ENCODE measurements around the gene RAB34. TPM values are rescaled to one million over a fixed set of nuclear protein-coding genes. Genes with fewer than 3 reads are reported as not detected.

RAB34 gene, protein sequence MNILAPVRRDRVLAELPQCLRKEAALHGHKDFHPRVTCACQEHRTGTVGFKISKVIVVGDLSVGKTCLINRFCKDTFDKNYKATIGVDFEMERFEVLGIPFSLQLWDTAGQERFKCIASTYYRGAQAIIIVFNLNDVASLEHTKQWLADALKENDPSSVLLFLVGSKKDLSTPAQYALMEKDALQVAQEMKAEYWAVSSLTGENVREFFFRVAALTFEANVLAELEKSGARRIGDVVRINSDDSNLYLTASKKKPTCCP
- total RNA-seq (2014; rRNA removed; shearing (Covaris generic)) = 0.97 TPM in 1 of 2 replicates, not detected in the other

DNA sequence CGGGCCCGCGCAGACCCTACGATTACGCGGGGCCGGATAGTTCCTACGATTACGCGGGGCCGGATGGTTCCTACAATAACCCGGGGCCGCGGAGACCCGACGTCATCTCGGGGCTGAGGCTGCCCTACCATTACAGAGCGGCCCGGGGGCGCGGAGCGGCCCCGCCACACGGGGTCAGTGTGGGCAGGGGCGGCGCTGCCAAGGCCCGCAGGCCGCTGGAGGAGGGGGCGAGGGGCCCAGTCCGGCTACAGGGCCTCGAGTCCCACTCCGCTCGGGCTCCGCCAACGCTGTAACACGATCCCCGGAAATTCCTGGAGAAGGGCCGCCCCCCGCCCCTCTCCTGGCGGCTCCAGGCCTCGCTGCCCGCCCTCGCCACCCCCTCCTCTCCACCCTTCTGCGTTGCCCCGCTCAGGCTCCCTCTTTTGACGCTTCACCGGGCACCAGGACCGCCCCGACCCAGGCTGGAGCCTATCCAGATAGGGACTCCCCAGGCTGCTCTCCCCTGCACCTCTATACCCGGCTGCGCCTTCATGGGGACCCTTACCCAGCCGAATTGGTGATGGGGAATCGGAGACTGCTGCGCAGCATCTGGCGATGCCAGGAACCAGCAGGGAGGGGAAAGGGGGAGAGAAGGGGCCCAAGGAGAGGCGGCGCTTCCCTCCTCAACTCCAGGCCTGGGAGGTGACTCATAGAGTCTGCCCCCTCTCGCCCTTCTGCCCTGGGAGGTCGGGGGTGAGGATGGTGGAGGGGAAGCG, at the start of gene RAB34:
Gene RAB34, minus strand, starts transcription at position 291 of the 755 bp plus-strand sequence. CDS start 602 bp downstream, outside the sequence.
- no peak for DNase-seq (ENCODE audit: low spot score)

- DNase-seq (ENCODE audit: low spot score) = no peak
These were observed 47.4 kb upstream of the RAB34 start for GRCh38 chr17:28765038-28765437.

GRCh38 chr17:28763804-28764266, 46.2 kb upstream of the RAB34 start:
- peak; percentile 89 for DNase-seq (ENCODE audit: low spot score)

DNA sequence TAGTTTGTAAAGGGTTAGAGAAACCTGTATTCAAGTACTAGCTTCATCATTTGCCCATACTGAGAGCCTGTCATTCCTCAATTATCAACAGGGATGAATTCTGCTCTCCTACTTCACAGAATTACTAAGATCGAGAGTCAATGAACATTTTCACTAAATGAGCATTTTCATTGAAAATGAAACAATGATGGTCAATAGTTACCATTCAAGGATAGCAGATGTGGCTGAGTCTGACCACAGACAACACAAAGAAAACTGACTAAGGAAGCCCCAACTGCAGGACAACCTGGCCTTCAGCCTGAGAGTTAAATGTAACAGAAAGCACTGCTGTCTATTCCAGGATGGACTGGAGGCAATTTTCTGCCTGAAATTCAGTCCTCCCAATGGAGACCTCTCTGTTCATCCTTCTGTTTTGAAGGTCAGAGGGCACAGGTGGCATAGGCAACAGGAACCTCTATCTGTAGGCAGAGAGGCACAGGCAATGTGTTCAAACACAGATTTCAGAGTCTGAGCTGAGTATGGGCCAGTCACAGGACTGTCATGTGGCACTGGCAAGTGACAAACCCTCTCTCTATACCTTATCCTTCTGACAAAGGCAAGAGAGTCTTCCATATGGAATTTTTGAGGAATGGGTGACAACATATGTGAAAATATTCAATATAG, 45.6 kb upstream of the RAB34 start:
- no peak for DNase-seq (ENCODE audit: low spot score)

GRCh38 chr17:28760601-28761562, 43.2 kb upstream of the RAB34 start:
- peak; percentile 69 for DNase-seq (ENCODE audit: low spot score)

DNA sequence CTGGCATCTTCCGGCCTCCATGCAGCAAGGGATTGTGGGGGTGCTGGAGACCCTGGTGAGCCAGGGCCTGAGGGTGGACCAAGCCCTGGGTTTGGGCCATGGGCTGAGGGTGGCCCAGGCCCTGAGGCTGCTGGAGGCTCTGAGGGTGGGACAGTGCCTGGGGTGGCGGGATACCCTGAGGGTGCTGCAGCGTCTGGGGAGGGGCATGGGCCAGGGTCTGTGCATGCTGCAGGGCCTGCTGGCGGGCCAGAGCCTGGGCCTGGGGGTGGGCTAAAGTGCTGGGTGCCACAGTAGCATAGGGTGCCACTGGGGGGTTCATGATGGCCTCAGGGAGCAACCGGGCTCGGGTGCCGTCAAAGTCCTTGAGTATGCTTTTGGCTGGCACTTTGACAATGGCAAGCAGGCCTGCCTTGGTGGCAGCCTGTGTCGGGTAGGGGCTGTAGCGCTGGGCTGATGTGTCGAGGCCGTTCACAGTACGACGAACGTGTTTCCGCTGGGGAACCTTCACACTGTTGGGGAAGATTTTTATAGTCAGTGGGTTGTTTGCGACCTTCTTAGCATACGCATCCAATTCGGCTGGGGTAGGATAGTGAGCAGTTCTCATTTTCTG, 41.7 kb upstream of the RAB34 start:
- no peak for DNase-seq (ENCODE audit: low spot score)

DNA sequence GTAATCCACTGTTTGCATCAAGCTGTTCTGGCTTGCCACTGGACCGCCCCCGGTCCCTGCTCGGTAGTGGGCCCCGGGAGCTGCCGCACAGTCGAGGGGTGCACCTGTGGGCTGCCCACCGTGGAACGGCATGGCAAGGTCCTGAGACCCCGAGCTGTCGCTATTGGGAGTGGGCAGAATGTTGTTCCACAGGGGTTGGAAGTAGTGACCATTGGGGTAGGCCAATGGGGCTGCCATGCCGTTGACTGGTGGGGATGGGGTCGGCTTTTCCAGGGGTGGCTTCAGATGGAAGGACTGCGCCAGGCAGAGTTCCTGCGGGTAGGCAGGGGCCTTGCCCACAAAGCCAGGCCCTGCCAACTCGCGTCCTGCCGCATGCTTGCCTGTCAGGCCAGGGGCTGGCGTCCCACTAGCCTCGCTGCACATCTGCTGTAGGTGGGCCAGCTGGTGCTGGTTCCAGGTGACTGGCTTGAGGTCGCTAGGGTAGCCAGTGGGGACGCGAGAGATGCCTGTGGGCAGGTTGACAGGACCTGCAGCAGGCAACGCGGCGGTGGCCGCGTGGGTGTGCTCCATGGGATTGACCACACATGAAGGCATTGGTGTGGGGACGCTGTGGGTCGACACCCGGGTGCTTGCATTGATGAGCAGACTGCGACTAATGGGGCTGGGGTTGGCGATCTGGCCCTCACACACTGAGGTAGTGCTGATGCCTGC, 40.9 kb upstream of the RAB34 start:
- DNase-seq (ENCODE audit: low spot score) = no peak

- no peak for DNase-seq (ENCODE audit: low spot score)
These were observed 38.6 kb upstream of the RAB34 start for GRCh38 chr17:28756049-28756804.

DNA sequence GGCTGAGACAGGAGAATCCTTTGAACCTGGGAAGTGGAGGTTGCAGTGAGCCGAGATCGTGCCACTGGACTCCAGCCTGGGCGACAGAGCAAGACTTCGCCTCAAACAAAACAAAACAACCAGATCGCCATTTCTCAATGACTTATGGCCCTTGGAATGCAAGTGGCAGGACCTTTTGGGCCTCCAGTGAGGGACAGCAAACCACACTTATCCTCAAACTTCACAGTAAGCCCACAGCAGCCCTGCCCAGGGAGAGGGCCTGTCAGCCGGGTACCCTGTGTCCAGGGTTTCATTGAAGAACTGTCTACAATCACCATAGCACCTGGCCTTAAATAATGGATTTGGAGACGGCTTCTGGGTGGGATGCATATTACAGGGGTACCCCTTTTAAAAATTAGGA, 37.8 kb upstream of the RAB34 start:
- no peak for DNase-seq (ENCODE audit: low spot score)

- no peak for DNase-seq (ENCODE audit: low spot score)
These were observed 34.1 kb upstream of the RAB34 start for GRCh38 chr17:28751600-28752366.

GRCh38 chr17:28750178-28751047, 32.7 kb upstream of the RAB34 start:
- DNase-seq (ENCODE audit: low spot score) = peak; percentile 97

- no peak for DNase-seq (ENCODE audit: low spot score)
These were observed 32.0 kb upstream of the RAB34 start for GRCh38 chr17:28749516-28750177.

DNA sequence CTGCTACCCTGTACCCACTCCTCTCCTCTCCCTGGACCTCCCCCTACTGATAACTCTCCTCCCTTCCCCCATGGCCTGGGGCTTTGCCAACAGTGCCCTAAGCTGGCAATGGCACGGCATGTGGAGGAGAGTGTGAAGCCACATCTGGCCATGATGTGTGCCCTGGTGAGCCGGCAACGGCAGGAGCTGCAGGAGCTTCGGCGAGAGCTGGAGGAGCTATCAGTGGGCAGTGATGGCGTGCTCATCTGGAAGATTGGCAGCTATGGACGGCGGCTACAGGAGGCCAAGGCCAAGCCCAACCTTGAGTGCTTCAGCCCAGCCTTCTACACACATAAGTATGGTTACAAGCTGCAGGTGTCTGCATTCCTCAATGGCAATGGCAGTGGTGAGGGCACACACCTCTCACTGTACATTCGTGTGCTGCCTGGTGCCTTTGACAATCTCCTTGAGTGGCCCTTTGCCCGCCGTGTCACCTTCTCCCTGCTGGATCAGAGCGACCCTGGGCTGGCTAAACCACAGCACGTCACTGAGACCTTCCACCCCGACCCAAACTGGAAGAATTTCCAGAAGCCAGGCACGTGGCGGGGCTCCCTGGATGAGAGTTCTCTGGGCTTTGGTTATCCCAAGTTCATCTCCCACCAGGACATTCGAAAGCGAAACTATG, 31.3 kb upstream of the RAB34 start:
- DNase-seq (ENCODE audit: low spot score) = no peak

DNA sequence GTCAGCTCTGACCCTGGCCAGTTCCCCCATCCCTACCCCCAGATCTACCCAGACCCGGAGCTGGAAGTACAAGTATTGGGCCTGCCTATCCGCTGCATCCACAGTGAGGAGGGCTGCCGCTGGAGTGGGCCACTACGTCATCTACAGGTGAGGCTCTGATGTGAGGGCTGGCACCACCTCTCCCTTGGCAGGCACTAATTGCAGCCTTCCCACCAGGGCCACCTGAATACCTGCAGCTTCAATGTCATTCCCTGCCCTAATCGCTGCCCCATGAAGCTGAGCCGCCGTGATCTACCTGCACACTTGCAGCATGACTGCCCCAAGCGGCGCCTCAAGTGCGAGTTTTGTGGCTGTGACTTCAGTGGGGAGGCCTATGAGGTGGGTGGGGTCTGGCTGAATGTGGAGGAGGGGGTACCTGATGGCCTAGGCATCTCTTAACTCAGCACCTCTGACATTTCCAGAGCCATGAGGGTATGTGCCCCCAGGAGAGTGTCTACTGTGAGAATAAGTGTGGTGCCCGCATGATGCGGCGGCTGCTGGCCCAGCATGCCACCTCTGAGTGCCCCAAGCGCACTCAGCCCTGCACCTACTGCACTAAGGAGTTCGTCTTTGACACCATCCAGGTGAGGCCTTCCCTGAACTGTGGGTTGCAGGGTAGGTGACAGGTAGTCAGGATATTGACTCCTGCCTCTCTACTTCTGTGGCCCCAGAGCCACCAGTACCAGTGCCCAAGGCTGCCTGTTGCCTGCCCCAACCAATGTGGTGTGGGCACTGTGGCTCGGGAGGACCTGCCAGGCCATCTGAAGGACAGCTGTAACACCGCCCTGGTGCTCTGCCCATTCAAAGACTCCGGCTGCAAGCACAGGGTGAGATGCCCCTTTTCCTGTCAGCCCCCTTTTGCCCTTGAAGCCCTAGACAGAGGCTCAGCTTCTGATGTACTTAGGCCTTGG, 30.4 kb upstream of the RAB34 start:
- no peak for DNase-seq (ENCODE audit: low spot score)

GRCh38 chr17:28747051-28747691, 29.5 kb upstream of the RAB34 start:
- peak; percentile 79 for DNase-seq (ENCODE audit: low spot score)
